ENCODE measurements around the gene PELI2.
A peak's percentile ranks its signal among the peaks of the same experiment; 100 is the strongest.

Gene PELI2

DNA sequence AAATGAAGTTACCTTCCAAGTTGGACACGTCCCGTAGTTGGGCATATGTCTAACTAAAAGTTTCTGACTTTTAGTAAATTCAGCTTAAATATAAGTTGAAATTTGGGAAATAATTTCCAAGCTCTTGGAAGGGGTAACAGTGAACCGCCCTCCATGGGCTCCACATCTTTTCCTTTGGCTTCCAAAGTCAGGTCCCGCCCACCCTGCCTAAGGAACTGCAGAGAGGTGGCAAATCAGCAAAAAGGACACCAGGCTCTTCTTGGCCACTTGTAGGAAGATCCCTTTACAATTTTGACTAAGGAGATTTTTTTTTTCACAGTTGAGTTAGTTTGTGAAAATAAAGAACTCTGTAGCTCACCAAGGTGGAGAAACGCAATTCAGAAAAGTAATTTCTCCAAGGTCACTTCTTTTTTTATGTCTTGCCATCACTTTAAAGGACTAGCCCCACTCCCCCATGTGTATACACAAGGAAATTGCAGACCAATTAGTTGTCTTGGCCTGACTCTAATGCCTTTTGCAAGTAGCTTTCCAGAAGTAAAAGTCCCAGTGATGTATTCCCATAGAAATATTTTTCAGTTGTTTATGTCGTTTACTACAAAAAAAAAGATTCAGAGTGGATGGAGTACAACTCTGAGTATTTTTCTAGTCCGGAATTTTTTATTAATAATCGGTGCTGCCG is 181.2 kb downstream of the PELI2 start:
- DNase-seq (ENCODE audit: low spot score), result no peak

DNA sequence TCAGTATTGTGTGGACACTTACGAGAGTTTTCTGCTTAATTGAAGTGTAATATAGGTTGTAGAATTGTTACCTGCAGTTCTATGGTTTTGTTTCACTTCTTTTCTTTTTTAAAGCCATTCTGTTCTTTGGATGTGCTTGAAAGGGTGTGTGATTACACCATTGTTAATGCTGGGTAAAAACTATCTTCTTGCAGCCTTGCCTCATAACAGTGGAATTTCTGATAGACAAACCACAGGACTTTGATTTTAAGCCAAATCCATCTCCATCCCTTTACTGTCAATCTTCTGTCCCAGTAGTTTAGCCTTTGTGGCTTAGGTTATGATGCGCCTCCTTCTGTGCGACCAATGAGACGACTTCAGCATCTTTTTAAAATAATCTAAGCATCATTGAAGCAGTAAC is 182.3 kb downstream of the PELI2 start:
- no peak for DNase-seq (ENCODE audit: low spot score)

- no peak for DNase-seq (ENCODE audit: low spot score)
Observed at GRCh38 chr14:56304456-56304855, 186.2 kb downstream of the PELI2 start.

- DNase-seq (ENCODE audit: low spot score), result no peak
Observed at GRCh38 chr14:56309198-56309597, 191.0 kb downstream of the PELI2 start.

DNA sequence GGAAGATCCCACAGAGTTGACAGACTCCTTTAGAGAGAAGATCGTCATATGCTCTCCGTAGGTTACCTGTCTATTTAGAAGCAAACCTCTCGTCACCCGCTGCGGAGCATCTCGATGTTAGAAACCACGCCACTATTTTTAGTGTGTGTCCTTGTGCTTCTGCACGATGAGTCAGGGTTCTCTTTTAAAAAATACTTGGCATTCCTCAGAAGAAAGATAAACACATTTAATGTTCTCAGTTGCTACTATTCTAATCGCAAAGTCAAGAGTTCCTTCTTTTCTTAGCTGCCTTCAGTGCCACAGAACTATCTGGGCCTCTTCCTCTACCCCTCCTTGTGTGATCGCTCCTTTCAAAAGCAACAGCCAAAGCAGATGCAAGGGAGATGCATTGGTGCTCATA is 192.4 kb downstream of the PELI2 start:
- DNase-seq (ENCODE audit: low spot score), result no peak

DNA sequence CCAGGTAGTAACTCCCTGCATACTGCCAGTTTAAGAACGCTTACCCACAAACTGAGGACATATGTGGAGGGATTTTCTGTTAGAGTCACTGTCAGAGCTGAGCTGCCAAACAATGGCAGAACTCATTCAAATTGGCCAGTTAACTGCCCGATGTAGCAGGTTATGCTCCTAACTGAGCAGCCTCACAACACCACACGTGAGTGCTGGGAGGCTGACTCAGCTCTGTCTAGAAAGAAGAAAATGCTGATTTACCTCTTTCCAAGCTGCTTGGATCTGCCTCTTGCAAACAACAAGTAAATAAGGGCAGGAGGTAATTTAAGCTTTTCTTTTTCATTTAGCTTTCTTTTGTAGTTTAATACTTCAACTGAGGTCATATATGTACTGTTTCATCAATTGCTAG is 195.6 kb downstream of the PELI2 start:
- no peak for DNase-seq (ENCODE audit: low spot score)

- no peak for DNase-seq (ENCODE audit: low spot score)
Observed at GRCh38 chr14:56318393-56319115, 200.3 kb downstream of the PELI2 start.

- DNase-seq (ENCODE audit: low spot score), result no peak
Observed at GRCh38 chr14:56321861-56322260, 203.7 kb downstream of the PELI2 start.

GRCh38 chr14:56322531-56322930 is 204.3 kb downstream of the PELI2 start:
- DNase-seq (ENCODE audit: low spot score), result no peak

DNA sequence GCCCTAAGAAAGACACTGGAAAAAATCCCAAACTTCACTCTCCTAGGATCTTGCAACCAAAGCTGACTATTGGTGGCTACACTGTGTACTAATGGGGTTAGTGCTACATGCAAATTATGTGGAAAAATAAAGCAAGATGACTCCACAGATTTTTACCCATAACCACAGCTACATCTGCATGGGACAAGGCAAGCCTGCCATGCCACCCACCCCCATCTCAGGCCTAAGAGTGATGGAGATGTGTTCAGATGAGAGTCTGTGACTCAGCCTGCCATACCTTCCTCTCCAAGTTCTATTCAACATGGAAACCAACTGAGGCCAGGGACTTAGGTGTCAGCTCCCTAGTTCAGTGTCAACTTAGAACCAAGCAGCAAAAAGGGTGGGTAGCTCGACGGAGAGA is 206.2 kb downstream of the PELI2 start:
- DNase-seq (ENCODE audit: low spot score), result no peak

GRCh38 chr14:56324856-56325699 is 206.9 kb downstream of the PELI2 start:
- DNase-seq (ENCODE audit: low spot score), result no peak

DNA sequence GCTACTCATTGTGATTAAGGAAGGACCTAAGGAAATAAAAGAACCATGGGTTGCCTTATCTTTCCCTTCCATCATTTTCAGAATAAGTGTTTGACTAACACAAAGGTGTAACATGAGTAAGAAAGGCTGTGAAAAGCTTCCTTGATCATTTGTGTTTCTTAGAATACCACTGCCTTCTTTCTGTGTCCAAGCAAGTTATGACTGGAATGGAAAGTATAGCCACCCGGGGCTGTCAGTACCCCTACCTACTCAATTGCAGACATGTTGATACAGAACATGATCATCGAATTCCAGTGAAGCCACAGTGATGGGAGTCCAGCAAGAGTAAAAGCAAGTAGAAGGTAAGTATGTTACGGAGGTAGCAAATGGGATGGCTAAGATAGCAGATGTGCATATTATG is 209.8 kb downstream of the PELI2 start:
- DNase-seq (ENCODE audit: low spot score), result no peak

- no peak for DNase-seq (ENCODE audit: low spot score)
Observed at GRCh38 chr14:56331592-56332216, 213.5 kb downstream of the PELI2 start.

DNA sequence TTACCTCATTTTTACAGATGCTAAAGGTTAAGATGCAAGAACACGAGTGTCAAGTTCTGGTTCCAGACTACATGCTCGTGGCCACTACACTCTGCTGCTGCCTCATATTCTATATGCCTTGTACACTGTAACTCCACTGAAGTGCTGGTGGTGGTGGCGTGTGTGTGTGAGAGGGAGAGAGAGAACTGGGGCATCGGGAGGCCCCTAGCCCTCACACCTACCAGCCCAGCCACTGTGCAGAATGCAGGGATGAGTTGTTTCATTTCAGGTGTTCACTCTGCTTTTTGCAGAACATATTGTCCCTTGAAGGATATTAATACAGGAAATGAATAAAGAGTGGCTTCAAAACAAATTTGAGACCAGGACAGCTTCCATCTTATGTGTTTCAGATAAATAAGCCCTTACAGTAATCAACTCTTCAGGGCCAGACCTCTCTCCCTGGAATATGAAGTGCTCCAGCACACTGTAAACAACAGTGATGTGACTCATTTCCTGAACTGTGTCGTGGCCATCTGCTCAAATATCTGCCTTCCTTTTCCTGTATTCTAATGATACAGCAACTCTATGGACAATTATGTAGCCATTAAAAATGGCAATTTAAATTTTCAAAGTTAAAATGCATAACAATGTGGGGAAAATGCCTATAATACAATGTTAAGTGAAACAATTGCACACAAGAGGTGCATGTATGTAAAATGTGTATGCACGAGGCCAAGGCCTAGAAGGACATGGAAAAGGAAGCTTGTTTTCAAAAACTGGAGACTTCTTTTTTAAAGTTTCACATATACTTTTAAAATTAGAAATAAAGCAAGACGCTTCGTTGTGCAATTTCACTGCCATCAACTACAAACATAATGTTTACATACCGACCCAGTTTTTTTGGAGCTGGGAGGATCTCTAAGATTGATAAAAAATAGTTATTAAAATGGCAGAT is 215.4 kb downstream of the PELI2 start:
- DNase-seq (ENCODE audit: low spot score), result no peak

GRCh38 chr14:56334458-56334857 is 216.2 kb downstream of the PELI2 start:
- DNase-seq (ENCODE audit: low spot score), result no peak

DNA sequence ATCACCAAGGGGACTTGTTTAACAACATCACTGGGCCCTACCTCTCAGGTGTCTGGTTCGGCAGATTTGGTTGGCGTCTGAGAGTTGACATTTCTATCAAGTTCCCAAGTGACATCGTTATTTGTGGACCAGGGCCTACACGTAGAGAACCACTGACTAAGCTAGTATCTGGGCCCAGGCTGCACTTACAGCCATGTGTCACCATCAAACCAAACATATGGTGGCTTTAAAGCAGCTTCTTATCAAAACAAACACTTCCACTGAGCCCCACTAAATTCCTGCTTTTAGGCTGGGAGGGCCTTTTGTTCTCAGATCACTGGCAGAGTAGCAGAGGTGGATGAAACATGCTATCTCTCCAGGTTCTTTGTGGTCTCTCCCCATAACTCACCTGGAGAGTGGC is 220.5 kb downstream of the PELI2 start:
- no peak for DNase-seq (ENCODE audit: low spot score)

DNA sequence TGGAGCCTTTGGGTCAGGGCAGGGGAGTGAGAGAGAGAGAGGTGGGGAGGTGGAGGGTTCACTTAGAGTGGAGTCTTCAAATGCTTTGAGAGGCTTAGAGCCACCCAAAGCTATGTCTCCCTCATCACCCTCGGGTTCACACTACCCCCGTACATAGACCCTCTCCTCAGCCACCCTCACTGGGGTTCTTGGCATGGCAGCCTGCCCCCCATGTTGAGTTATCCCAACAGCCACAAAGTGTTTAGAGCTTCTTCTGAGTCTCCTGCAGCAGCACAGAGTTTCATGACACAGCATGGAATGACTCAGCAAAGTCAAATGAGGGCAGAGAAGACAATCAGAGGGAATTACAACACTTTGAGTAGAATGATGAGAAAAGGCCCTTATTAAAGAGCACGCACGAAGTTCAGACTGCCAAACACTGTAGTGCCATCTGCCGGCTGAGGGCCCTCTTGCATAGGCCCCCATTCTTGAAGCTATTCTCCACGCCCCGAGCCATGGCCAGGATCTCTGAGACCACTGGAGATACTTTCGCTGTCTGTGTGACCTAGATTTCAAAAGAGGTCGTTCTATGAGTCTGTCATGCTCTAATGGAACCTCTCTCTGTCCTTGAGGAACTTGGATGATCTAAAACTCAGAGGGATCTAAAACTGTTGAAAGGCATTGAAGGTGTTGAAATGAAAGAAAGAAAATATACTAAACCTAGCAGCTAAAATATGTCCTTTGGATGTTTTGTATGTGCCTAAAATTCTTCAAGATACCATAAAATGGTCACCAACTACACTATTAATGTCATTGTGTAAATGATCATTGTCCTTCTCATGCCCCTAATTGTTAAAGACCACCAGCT is 221.9 kb downstream of the PELI2 start:
- peak; percentile 64 for DNase-seq (ENCODE audit: low spot score)

DNA sequence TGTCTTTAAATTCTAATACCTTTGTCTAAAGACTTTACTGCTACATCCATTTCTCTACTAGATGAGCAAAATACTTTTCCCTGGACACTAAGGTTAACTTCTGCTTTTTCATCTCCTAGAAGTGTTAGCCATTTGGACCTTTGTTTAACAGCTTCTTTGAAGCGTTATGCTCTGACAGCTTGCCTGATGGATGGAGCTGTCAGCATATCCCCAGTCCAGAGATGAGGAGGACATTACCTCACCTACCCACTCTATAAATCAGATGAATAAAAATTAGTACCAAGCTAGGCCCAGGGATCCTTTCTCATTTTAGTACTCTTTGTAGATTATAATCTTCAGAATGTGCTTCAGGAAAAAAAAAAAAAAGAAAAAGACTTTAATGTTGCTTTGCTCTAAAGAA is 222.7 kb downstream of the PELI2 start:
- no peak for DNase-seq (ENCODE audit: low spot score)

- DNase-seq (ENCODE audit: low spot score), result no peak
Observed at GRCh38 chr14:56341766-56342493, 223.7 kb downstream of the PELI2 start.

DNA sequence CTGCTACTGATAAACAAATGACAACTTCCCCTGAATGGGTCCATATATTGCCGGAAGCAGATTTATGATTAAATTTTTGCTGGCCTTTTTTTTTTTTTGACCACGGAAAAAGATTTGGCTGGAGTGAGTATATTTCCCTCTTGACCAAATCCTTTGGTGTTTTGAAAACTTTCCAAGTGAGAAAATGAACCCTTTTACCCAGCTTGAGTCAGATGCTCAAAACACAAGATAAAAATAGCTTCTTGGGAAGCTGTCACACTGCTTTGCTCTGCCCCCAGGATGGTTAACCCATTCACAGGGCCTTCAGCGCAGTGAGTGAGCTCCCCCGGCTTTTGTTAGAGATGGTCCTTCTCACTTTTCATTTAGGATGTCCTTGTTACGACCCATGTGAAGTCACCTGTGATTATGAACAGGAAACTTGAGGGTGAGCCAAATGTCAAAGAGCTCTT is 224.3 kb downstream of the PELI2 start:
- DNase-seq (ENCODE audit: low spot score), result no peak
